A204.1 (cell line): ENCODE measurements around the gene FOXC2.

ENCODE experiments used
- FAIRE-seq: peaks from 2 replicates; lab custom pipeline; 2012; peaks lifted over from hg19 to GRCh38; lab: Jason Lieb, UNC

Gene FOXC2

DNA sequence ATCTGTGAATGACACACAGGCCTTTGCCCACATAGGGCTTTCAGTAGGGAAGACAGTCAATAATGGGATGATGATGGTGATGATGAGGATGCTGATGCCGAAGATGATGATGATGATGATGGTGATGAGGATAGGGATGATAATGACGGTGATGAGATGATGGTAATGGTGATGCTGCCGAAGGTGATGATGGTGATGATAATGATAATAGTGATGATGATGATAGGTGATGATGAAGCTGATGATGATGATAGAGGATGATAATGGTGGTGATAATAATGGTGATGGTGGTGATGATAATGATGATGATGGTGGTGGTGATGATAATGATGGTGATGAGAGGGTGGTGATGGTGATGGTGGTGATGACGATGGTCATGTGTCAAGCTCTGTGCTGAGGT, 24.6 kb downstream of the FOXC2 start:
- no peak for FAIRE-seq

DNA sequence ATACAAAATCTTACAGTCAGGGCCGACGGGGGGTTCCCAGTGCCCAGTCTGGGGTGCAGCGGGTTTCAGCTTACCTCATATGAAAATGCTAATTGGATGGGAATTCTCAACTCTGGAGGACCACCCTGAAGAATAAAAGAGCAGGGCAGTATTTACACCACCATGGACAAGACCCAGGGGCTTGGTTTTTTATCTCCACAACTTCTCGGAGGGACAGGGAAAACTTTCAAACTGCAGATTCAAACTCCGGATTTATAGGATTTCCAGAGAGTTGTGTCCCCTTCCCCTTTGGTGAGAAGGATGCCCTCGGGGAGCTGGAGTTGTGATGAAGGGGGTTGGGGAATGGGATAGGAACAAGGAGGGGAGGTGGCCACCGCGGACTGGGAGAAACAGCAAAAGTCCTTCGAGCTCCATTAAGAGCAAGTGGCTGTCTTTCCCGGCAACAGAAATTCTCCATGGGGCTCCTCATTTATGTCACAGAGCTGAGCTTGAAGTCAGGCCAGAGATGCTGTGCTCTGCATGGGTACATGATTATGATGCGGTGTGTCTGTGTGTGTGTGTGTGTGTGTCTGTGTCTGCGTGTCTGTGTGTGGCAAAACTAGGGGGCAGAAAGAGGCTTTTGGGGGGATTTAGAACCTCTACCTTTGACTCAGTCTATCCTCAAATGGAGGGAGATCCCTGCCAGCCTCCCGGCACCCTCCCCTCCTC, 27.4 kb downstream of the FOXC2 start:
- FAIRE-seq, result no peak

DNA sequence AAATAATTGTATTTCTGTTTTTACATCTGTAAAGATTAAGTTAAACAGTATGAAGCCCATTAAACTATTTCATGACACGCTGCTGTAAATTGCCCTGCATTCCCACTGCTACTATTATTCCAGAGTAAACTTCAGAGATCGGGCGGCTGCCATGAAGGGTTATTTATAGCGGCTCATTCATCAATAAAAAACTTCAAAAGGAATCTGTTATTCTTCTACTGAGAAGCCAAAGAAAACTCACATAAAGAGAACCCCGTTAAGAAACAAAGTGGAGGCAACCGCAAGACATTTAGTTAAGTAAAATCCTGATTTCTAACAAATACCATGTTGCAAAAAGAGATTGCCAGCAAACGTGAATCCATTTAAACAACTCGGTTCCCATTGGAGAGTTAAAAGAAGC, 28.1 kb downstream of the FOXC2 start:
- no peak for FAIRE-seq

DNA sequence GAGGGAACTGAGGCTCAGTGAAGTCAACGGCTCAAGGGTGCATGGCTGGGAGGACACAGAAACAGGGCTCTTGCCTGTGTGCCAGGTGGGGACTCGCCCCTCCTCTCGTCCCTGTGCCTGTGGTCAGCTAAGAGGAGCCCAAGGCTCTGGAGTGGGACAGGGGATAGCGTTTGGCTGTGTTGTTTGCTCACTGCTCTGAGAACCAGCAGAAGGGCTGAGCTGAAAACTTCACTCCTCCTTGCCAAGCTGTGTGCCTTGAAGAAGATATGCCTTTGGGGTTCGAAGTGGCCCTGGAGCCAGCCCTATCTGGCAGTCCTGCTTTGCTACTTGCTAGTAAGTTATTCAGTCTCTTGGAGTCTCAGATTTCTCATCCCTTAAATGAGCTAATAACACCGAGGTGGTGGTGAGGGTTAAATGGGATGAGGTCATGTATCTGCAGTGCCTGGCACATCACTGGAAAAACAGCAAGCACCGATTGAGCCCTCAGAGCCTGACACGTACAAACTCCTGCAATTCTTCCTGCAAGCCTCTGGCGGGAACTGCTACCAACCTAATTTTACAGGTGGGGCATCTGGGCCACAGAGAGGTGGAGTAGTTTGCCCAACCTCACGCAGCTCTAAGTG, 29.5 kb downstream of the FOXC2 start:
- FAIRE-seq, result no peak

DNA sequence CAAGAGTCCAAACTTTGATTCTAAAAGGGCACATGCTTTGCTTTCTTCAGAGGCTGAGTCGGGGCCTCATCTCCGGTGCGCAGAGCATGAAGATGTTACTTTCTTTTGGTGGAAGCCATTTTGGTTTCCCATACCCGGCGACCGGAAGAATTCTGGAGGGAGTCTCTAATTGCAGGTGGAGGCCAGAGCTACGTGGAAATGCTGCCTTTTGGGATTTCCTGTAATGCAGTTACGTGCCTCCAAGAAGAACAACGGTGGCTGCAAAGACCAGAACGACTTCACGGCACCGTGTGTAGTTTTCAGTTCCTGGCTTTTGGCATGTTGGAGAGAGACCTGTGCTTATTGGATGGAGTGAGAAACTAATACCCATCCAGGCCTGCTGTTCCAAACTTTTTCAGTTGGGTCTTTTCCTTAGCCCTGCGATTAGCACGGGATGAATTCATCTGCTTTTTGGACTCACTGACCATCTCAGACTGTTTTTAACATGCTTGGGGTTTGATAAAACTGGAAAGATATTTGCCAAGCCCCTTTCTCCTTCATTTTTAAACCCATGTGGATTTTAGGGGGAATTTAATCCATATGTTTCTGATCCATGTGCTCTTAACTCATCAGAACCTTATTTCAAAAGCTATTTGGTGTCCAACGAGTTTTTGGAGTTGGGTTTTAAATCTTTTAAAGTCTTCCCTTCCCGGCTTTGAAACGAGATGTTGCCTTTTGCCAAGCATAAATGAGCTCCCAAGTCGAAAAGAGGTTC, 30.7 kb downstream of the FOXC2 start:
- FAIRE-seq, result no peak

DNA sequence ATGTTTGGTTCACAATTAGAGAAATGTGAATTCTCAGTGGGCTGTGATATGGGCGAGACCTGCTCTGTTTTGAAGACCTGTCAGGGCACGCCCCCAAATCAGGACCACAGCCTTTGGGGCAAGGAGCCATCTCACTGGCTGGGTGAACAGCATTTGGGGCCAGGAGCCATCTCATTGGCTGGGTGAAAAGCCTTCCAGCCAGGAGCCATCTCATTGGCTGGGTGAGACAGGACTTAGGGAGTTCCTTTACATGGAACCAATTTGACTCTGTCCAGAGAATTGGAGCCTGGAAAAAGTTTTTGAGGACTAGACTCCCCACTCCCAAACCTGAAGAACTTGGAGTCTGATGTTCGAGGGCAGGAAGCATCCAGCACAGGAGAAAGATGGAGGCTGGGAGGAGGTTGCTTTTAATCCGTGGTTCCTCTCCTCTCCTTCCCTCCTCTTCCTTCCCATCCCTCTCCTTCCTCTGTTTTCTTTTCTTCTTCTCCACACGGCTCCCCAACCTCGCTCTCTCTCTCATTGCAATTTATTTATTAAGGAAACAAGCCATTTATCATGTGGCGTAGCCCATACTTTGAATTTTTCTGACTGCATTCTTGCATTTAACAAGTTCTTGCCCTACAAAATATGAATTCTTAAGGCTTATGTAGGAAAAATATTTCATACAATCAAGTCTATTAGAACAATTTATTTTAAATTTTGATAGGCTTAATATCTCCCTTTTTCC, 31.4 kb downstream of the FOXC2 start:
- FAIRE-seq, result no peak

DNA sequence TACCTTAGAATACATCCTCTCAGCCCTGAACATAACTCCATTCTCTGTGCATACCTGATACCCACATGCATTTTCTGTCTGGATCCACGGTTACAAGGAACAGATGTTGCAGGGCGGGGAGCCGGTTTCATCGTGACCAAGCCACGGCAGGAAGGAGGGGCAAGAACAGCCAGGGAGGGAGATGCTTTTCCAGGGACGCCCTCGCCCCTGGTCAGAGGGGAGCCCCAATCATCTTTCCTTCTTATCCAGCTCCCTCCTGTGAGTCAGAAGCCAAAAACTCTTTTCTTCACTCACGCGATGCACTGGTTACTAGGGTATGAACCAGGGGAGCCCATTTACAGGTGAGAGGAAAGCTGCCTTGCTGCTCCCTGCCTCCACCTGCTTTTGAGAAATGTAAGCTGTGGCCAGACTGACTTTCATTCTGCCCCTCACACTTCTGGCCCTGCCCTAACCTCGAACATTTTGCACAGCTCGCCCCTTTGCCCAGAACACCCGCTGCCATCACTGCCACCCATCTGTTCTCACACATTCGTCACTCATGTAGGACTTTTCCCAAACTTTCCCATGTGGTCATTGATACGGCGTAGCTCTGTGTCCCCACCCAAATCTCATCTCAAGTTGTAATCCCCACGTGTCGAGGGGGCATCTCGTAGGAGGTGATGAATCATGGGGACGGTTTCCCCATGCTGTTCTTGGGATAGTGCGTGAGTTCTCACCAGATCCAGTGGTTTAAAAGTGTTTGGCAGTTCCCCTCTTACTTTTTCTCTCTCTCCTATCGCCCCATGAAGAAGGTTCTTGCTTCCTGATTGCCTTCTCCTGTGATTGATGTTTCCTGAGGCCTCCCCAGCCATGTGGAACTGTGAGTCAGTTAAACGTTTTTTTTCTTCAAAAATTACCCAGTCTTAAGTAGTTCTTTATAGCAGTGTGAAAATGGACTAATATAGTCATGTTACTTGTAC, 32.3 kb downstream of the FOXC2 start:
- FAIRE-seq, result no peak

DNA sequence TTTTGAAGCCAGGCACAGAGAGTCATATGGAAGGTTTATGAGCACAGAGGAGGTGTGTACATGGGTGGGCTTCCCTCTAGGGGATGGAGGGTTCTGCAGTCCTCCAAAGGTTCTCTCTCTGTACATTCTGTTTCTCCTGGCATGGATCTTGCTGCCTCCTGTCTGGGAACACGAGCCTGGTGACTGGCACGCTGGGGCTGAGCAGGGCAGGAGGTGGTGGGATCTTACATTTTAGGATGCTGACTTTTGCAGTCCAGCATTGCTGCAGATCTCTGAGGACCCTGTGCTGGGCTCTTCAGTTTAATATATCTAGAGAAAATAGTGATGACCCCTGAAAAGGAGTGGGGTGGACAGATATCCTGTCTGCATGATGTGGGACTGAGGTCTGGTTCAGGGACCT, 34.7 kb downstream of the FOXC2 start:
- no peak for FAIRE-seq

DNA sequence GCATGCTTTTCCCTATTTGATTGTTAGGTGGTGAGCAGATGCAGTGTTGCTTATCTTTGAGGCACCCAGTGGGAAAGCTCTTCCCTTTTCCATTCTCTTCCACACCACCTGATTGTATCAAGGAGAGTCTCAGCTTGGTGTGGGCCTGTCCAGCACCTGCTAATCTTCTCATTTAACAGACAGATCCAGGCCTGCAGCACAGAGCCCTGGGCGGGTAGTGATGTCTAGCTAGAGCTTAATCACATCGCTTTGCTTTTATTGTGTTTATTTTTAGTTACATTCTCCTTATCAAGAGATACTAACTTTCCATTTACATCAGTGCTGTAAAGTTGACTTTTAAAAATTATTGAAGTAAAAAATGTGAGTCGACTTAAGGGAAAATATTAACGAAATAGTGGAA, 35.9 kb downstream of the FOXC2 start:
- FAIRE-seq, result no peak

DNA sequence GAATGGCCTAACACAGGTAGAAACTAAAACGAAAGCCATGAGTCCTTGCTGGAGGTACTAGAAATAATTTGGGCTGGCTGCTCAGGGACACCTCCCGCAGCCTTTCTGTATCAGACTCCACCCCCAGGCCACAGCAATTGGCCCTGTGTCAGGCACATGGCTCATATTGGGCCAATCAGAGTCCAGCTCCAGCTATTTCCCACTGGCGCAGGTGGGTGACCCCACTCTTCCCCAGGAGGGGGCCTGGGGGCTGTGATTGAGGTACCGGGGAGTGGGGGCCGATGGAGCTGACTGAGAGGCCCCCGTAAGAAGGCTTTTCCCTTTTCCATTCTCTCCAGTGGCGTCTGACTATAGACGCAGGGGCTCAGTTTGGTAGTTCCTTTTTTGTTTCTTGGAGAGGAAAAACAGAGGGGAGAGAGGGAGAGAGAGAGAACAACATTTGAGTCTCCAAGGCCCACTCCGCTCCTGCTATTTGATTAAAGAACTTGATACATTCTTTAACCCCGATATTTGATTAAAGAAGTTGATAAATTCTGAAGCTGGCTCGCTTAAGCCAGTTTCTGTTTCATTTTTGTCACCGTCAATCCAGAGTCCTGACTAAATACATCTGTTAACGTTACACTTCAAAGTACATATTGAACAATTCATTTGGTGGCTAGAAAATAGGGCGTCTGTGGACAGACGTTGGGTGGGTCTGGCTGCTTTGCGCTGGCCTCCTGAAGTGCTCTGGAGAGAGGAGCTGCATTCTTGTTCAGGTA, 38.0 kb downstream of the FOXC2 start:
- no peak for FAIRE-seq

DNA sequence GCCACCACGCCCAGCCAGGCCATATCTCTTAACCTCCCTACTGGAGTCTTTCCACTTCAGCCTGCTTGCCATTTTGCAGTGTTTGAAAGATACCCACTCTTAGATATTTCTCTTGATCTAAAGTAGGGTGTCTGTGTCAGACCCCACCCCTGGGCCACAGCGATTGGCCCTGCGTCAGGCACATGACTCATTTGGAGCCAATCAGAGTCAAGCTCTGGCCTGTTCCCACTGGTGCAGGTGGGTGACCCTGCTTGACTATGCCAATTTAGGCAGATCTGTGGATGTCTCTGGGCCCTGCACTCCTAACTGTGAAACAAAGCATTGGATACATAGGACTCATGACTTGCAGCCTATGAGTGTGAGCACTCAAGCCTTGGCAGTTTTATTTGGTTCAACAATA, 39.3 kb downstream of the FOXC2 start:
- FAIRE-seq, result no peak

DNA sequence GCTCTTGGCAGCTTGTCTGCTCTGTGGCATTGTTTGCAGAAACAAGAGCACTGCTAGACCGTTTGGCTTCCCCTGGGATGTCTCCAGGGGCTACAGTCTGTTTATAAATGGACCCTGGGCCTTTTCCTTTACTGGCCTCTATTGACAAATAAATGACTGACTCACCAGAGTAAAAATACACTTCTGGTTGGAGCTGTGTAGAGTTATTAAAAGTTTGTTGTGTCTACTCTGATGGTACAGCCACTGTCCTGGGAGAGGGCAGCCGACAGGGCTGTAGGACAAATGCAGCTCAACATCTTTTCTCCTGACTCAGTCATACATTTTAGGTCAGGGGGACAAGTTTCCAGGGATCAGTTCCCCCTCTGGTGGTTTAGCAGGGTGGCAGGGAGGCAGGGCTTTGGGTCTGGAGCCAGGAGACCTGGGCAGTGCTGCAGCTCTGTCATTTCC, 41.7 kb downstream of the FOXC2 start:
- no peak for FAIRE-seq

DNA sequence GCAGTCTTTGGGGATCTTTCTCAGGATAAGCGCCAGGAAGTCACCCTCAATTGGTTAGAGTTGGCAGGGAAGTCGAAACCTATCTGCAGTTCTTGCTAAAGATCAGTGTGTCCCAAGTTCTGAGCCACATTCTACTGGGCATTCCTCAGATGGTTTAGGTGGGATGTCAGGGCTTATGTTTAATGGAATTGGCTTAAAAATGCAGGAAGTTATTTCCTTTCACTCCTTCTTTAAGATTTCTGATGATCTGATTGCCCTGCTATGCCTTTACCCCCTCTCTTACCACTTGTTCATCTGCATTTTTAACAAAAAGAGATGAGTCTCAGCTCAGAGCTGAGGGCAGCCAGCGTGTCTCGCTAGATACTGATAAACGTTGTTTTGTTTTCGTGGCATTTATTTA, 42.5 kb downstream of the FOXC2 start:
- FAIRE-seq, result no peak

DNA sequence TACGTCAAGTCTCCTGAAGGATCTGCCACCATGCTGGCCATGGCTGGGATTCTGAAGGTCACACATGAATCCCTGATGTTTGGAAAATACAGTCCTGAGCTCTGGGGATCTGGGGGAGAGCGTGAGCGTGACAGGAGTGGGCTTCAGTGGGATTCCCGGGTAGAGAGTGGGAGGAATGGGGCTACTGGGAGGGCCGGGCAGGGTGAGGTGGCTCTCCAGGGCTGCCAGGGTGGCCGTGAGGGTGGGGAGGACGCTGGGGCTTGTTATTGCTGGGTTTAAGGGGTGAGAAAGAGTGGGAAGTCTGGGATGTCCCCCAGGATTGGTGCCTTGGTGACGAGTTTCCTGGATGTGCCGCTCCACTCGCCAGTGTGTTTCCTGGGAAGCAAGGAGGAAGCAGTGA, 43.0 kb downstream of the FOXC2 start:
- no peak for FAIRE-seq

DNA sequence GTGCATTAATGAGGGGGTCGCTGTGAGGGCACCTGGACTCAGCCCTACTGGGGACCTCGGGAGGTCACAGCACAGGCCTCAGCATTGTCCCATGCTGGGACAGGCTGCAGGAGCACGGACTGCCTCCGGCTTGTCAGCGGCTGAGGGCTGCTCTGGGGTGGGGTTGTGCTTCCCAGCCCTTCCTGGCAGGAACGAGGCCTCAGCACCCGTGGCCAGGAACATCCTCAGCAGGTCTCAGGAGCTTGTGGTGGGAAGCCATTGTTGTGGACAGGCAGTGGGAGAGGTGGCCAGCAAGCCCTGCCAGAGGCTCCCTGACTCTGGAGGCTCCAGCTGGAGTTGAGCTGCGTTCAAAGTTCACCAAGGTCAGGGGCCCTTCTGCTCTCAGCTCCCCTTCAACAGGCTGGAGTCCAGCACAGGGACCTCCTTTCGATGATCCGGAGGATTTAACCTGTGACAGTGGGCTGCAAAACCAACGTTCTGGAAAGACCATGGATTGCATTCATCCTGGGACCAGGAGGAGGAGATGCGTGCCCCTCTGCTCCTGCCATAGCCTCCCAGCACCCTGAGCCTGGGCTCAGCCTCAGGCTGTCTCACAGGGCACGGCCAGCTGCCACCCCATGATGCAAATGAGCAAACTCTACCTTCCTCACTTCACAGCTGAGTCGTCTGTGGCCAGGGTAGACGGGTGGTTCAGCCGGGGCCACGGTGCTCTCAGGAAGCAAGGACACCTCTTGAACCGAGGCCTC, 44.3 kb downstream of the FOXC2 start:
- FAIRE-seq, result no peak

DNA sequence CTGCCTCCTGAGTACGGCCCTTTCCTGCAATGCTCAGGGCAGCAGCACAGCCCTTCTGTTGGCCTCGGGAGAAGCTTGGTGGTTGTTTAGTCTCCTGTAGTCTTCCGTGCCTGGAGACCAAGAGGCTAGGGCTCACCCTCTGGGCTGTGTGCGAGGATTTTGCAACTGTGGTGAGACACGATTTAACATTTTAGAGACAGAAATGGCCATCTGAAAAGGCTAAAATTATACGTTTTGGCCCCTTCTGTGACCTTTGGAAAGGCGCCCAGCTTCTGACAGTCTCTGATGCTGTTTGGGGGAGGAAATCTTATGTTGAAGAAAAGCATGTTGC, 44.9 kb downstream of the FOXC2 start:
- no peak for FAIRE-seq

DNA sequence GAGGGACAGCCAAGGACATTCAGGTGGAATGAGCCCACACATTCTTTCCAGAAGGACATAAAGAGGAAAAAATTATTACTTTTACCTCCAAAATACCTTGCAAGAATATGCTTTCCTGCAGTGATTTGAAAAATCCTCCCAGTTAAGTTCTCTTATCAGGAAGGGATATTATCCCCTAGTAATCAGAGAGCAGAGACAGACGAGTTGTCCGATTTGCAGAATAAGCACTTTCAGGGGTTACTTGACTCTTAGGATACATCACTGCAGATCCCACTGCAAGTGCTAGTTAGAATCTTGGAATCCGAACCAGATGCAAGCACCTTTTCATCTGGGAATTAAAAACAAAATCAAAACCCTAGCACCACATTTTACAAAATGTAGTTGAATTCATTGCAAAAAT, 45.3 kb downstream of the FOXC2 start:
- FAIRE-seq, result no peak

DNA sequence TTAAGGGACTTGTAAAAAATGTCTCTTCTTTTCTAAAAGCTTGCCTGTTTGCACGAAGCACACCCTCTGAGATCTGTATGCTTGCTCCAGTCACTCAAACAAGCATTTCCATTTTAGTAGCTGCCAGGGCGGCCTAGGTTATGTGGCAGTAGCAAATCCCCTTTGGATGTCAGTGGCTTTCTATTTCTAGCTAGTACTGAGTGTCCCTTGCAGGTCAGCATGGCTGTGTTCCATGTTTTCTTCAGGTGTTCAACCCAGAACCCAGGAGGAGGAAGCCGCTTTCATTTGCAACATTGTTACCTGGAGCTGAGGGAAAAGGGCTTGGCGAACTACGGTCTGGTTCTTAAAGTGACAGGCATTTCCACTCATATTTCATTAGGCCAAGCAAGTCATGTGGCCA, 48.1 kb downstream of the FOXC2 start:
- no peak for FAIRE-seq

DNA sequence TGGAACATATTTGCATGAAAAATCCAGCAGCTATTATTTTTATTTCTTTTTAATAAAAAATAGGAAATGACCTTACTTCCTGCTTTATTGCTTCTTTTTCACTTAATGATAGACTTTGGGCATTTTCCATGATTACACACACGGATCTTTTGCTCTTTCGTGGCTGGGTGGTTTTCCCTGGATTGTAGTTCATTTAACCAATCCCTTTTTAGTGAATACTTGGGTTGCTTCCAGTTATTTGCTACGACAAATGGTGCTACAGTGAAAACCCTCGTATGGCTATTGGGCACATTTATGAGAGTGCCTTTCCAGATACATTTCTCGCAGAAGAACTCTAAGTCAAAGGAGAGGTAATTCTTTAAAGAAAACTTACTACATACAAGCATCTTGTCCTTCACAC, 50.3 kb downstream of the FOXC2 start:
- no peak for FAIRE-seq
